GM12875 (cell line): ENCODE measurements around the gene PAIP2B.
A peak's percentile ranks its signal among the peaks of the same experiment; 100 is the strongest.

ENCODE experiments used
- H3K4me3 ChIP-seq: one replicate; pipeline ENCODE4 v1.5.1; 2011; ENCODE audit warnings: low read depth, low read length, control low read depth
- TF ChIP-seq, protein P1 (sequence below): IDR thresholded peaks from 2 replicates; pipeline ENCODE4 v1.5.1; 2011; ENCODE audit warnings: low read depth, mild to moderate bottlenecking, control low read depth, inconsistent platforms, low read length, moderate library complexity, borderline replicate concordance; ENCODE audit not compliant: insufficient read depth

Gene PAIP2B

DNA sequence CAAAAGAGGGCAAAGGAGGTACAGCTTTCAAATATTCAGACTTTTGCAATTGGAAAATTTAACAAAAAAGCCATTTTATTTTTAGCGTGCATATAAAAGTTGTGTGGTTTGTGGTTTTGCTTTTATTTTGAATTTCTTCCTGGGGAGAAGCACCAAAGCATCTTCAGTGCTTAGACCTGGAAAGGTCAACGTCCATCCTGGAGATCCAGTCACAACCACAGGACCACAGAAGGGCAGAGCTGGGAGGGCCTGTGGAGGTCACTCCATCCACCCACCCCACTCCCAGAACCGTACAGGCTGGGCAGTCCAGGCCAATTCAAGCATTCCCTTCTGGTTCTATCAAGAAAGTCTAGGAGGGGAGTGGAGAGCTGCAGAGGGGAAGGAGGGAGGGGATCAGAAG lies 52.7 kb downstream of the PAIP2B start:
- TF ChIP-seq, protein P1, sequence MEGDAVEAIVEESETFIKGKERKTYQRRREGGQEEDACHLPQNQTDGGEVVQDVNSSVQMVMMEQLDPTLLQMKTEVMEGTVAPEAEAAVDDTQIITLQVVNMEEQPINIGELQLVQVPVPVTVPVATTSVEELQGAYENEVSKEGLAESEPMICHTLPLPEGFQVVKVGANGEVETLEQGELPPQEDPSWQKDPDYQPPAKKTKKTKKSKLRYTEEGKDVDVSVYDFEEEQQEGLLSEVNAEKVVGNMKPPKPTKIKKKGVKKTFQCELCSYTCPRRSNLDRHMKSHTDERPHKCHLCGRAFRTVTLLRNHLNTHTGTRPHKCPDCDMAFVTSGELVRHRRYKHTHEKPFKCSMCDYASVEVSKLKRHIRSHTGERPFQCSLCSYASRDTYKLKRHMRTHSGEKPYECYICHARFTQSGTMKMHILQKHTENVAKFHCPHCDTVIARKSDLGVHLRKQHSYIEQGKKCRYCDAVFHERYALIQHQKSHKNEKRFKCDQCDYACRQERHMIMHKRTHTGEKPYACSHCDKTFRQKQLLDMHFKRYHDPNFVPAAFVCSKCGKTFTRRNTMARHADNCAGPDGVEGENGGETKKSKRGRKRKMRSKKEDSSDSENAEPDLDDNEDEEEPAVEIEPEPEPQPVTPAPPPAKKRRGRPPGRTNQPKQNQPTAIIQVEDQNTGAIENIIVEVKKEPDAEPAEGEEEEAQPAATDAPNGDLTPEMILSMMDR = no peak
- H3K4me3 ChIP-seq = no peak overlapping the region

DNA sequence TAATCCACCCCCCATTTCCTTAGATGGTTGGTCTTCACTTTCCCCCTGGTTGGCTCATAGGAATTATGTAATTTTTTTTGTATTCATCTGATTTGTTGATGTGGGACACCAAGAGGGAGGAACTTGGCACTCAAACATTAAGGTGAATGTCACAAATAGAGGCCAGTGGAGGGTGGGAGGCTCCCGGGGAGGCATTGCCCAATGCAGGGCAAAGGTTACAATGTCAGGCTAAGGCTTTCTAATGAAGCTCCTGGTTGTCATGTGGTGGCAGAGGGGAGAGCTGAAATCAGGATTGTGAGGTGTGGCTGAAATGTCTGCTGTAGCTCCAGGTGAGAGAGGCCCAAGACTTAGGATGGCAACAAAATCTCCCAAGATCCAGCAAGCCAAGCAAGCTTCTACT lies 53.8 kb downstream of the PAIP2B start:
- TF ChIP-seq, protein P1 = no peak
- no peak overlapping the region for H3K4me3 ChIP-seq

DNA sequence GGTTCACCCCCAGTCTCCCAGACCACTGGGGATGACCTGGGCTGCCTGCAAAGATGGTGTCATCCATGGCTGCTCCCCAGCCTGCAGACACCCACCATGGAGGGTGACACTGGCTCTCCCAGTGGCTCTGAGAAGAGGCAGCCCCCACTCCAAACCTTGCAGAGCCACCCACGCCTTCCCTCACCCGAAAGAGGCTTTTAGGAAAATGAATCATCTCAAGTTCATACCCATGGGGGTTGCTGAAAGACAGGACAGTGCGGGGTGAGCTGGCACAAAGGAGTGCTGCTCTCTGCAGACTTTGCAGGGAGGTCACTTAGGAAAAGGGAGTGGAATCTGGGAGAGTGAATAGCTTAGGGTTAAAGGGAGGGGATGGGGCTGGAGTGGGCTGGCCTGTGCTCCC lies 60.1 kb downstream of the PAIP2B start:
- H3K4me3 ChIP-seq = no peak overlapping the region
- TF ChIP-seq, protein P1 = no peak

DNA sequence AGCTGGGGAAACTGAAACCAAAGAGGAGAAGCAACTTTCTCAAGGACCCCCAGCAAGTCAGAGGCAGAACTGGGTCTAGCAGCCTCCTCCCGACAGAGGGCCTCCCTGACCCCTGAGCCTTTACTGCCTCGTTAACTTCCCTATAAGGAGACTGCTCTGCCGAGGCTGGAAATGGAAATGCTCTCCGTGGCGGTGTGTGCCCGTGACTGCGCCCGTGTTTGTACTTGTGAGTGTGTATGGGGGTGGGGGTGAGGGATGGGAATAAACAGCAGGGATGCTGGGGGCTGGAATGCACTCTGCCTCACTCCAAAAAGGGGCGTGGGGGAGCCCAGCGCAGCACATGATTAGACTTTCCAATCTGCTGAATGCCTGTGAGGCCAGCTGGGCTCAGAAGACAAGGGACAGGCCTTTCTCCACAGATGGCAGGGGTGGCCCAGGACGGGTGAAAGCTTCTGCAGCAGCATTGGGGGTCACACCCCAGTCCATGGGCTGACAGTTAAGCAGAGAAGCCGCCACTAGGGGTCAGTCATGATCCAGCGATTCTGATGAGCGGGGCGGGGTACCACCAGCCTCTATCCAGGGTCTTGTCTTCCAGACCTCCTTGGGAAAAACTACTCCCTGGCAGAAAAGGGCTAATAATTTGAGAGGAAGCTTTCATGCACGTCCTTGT lies 69.6 kb downstream of the PAIP2B start:
- TF ChIP-seq, protein P1 = peak; percentile 81
- no peak overlapping the region for H3K4me3 ChIP-seq

DNA sequence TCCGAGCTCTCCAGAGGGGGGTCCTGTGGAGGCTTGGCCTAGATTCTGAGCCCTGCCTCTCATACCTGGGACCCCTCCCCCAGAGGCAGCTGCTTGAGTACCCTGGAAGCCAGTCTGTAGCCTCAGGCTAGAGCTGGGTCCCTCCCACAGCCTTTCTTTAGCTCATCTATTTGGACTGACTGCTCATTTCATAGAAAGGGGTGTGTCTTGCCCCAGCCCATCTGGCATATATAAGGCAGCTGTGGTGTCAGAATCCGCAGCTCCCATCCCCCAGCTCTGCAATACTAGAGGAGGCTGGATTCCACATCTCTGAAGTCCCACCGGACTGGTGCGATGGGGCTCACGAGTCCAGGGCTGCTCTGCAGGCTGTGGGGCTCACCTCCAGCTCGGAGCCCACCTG lies 70.3 kb downstream of the PAIP2B start:
- TF ChIP-seq, protein P1 = no peak
- no peak overlapping the region for H3K4me3 ChIP-seq

DNA sequence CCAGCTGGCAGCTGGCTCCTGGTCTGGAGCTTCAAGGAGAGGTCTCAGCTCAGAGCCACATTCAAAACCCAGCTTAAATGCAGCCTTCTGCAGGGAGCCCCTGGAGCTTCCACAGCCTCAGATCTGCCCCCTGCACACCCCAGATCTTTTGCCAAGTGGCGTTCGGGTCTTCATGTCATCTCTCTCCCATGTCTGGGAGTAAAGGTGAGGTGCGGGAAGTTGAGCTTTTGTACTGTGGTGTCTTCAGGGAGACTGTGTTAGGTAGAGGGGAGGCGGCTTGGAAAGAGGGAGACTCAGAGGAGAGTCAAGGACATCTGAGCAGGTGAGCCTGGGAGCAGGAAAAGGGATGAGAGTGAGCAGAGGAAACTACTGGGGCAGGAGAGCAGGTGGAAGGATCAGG lies 71.1 kb downstream of the PAIP2B start:
- TF ChIP-seq, protein P1 = no peak
- H3K4me3 ChIP-seq = no peak overlapping the region

DNA sequence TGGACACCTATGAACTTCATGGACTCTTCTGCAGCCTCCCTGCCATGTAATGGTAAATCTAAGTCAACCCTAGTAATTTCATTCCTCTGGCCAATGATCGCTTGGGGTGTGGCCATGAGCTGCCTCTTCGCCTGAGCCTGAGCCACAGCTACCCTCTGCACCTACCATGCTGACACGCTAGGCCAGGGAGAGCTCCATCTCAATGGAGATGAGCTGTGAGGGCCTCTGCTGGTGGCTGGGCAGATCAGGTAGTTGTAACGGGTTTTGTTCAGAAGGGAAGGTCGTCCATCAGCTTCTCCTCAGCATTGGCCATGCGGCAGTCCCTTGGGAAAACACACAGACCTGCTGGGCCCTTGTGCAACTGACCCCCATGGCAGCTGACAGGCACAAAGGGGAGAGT lies 72.1 kb downstream of the PAIP2B start:
- TF ChIP-seq, protein P1 = peak; percentile 75
- no peak overlapping the region for H3K4me3 ChIP-seq
